Osteocyte (in vitro differentiated cells): ENCODE results near the gene APBA1. TPM values are rescaled to one million over a fixed set of nuclear protein-coding genes. Genes with fewer than 3 reads are reported as not detected.
"Not testable (repeated sequence)": the region's sequence is repeated elsewhere in the genome, so short reads cannot be mapped to it uniquely, and the experiment has no call there.

ENCODE experiments used
- DNase-seq: peaks from one replicate; pipeline ENCODE4 v3.0.0; 2021; ENCODE audit warnings: mixed read lengths; ENCODE audit not compliant: unreplicated experiment; ENCODE audit errors: extremely low spot score
- H3K27ac Mint-ChIP-seq: one replicate; pipeline ENCODE4 v1.8.0; 2021; ENCODE audit warnings: mild to moderate bottlenecking, mixed read lengths; ENCODE audit not compliant: unreplicated experiment
- H3K27me3 Mint-ChIP-seq: one replicate; pipeline ENCODE4 v1.8.0; 2021; ENCODE audit warnings: mixed read lengths; ENCODE audit not compliant: unreplicated experiment
- H3K36me3 Mint-ChIP-seq: one replicate; pipeline ENCODE4 v1.8.0; 2021; ENCODE audit warnings: mixed read lengths; ENCODE audit not compliant: unreplicated experiment
- H3K4me1 Mint-ChIP-seq: one replicate; pipeline ENCODE4 v1.8.0; 2021; ENCODE audit warnings: mixed read lengths; ENCODE audit not compliant: unreplicated experiment
- H3K4me3 Mint-ChIP-seq: one replicate; pipeline ENCODE4 v1.8.0; 2021; ENCODE audit warnings: mild to moderate bottlenecking, moderate library complexity, mixed read lengths; ENCODE audit not compliant: unreplicated experiment
- H3K9me3 Mint-ChIP-seq: one replicate; pipeline ENCODE4 v1.8.0; 2021; ENCODE audit warnings: mixed read lengths; ENCODE audit not compliant: unreplicated experiment
- CTCF ChIP-seq: fragments of 200-600 bp; sonication (generic); IDR thresholded peaks from 2 replicates; pipeline ENCODE4 v1.5.0; 2021; ENCODE audit warnings: antibody characterized with exemption, mild to moderate bottlenecking, moderate library complexity
- total RNA-seq: library from RNA; stranded (reverse); gene quantifications from 2 replicates; pipeline ENCODE4 v1.2.1, GENCODE V29; 2021

APBA1 gene
- total RNA-seq, 1 donor from 2014 or later: 5.2 TPM

- no peaks in the 10 kb centered on the region for H3K9me3 Mint-ChIP-seq
- no peaks in the 10 kb centered on the region for H3K4me1 Mint-ChIP-seq
- H3K27me3 Mint-ChIP-seq: peaks cover 6% of the 10 kb centered on the region
- TF ChIP-seq CTCF: no peak
- H3K4me3 Mint-ChIP-seq: no peak overlapping the region
- no peak overlapping the region for H3K27ac Mint-ChIP-seq
- no peak for DNase-seq
- no peaks in the 10 kb centered on the region for H3K36me3 Mint-ChIP-seq
Observed at GRCh38 chr9:69411246-69411645, 260.9 kb downstream of the APBA1 start.

- H3K27ac Mint-ChIP-seq, H3K36me3 Mint-ChIP-seq, H3K27me3 Mint-ChIP-seq, H3K4me3 Mint-ChIP-seq, H3K4me1 Mint-ChIP-seq, H3K9me3 Mint-ChIP-seq, DNase-seq: not testable (repeated sequence)
Observed at GRCh38 chr9:69409936-69410335, 262.2 kb downstream of the APBA1 start.

- Mint-ChIP-seq H3K4me1 (no peaks in the 10 kb centered on the region), H3K36me3 (no peaks in the 10 kb centered on the region), H3K27me3 (peaks cover 10% of the 10 kb centered on the region), H3K4me3 (no peak overlapping the region), H3K27ac (no peak overlapping the region), H3K9me3 (no peaks in the 10 kb centered on the region)
- no peak for DNase-seq
- no peak for TF ChIP-seq CTCF
Observed at GRCh38 chr9:69400470-69400869, 271.7 kb downstream of the APBA1 start.

DNA sequence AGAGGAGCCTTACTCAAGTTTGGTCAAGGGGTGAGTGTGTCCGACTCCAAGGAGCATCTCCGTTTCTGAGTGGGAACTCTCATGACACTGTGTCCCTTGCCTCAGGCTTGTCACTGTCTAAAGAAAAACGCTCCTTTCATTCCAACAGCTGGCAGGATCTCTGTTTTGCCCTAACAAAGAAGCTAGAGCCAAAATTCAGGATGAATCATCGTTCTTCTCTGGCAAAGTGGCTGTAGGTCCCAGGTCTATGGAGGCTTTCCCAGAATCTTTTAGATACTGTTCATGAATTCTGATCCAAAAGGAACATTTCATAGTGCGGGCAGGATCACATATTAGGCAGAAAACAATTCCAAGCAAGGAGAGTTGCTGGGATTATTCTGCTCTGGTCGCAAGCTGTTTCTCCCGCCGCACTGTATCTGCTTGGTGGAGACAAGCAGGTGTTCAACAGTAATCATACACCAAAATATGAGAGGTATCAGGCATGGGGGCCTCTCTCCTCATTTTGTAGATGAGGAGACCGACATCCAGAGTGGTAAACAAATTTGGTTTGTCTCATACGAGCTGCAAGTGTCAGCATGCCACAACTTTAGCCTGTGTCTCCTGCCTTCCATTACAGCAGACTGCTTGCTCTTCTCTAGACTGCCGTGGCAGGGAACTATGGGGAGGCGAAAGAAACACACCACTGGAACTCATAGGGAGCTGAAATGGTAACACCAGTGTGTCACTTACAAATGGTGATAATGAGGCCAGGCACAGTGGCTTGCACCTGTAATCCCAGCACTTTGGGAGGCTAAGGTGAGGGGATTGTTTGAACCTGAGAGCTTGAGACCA is 274.6 kb downstream of the APBA1 start:
- no peak for TF ChIP-seq CTCF
- Mint-ChIP-seq H3K9me3 (no peaks in the 10 kb centered on the region), H3K36me3 (no peaks in the 10 kb centered on the region), H3K4me1 (no peaks in the 10 kb centered on the region), H3K4me3 (no peak overlapping the region), H3K27ac (no peak overlapping the region), H3K27me3 (peaks cover 6% of the 10 kb centered on the region)
- no peak for DNase-seq

- Mint-ChIP-seq H3K27ac (no peak overlapping the region), H3K4me3 (no peak overlapping the region), H3K9me3 (no peaks in the 10 kb centered on the region), H3K27me3 (peaks cover 4% of the 10 kb centered on the region), H3K36me3 (no peaks in the 10 kb centered on the region), H3K4me1 (peaks cover 4% of the 10 kb centered on the region)
- no peak for DNase-seq
- TF ChIP-seq CTCF: no peak
Observed at GRCh38 chr9:69396759-69397158, 275.4 kb downstream of the APBA1 start.
